ENCODE data around the gene APBA1. TPM values are rescaled to one million over a fixed set of nuclear protein-coding genes. Genes with fewer than 3 reads are reported as not detected.

APBA1 gene
- total RNA-seq, 1 donor from 2014 or later, result 13.0 TPM

DNA sequence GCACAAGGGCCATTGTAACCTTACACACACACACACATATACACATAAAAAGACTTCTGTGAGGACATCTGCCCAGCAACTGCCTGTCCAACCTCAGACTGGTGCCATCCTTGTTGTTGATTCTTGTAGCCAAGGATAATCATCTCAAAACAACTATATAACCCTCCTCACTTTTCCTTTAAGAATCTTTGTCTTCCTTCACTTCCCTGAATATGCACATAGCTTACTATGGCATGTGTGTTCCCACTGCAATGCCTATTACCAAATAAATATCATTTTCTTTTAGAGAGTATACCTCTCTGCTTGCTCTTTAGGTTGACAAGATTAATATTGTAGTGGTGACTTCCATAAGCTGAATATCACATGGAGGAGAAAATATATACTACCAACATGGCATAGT lies 55.2 kb downstream of the APBA1 start:
- no peaks in the 10 kb centered on the region for H3K4me1 Mint-ChIP-seq (ENCODE audit: low read depth, unreplicated experiment)
- H3K36me3 Mint-ChIP-seq (ENCODE audit: unreplicated experiment), result no peaks in the 10 kb centered on the region
- TF ChIP-seq, protein P1, sequence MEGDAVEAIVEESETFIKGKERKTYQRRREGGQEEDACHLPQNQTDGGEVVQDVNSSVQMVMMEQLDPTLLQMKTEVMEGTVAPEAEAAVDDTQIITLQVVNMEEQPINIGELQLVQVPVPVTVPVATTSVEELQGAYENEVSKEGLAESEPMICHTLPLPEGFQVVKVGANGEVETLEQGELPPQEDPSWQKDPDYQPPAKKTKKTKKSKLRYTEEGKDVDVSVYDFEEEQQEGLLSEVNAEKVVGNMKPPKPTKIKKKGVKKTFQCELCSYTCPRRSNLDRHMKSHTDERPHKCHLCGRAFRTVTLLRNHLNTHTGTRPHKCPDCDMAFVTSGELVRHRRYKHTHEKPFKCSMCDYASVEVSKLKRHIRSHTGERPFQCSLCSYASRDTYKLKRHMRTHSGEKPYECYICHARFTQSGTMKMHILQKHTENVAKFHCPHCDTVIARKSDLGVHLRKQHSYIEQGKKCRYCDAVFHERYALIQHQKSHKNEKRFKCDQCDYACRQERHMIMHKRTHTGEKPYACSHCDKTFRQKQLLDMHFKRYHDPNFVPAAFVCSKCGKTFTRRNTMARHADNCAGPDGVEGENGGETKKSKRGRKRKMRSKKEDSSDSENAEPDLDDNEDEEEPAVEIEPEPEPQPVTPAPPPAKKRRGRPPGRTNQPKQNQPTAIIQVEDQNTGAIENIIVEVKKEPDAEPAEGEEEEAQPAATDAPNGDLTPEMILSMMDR (IDR thresholded peaks at IDR 0.05; ENCODE audit: partially characterized antibody, unreplicated experiment), result no peak
- H3K27me3 Mint-ChIP-seq (ENCODE audit: unreplicated experiment), result peaks cover 3% of the 10 kb centered on the region
- H3K9me3 Mint-ChIP-seq (ENCODE audit: unreplicated experiment), result no peaks in the 10 kb centered on the region
- no peak overlapping the region for H3K4me3 Mint-ChIP-seq (ENCODE audit: unreplicated experiment)
- no peak for DNase-seq
- no peak overlapping the region for H3K27ac Mint-ChIP-seq (ENCODE audit: unreplicated experiment)

DNA sequence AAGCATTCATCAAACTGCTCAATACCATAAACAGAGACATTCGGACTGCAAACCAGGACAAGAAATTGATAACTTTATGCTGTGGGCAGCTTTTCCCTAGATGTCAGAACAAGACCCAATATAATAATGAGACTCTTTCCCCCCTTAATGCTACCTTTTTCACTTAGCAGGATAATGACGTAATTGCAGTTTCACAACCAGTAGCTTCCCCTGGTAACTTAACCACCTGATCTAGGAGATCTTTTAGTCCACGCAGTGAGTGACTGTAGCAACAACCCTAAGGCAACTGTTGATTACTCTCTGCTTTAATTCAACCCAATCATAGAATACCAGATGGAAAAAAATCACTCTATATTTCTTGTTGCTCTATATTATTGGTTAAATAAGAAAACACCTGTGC lies 56.3 kb downstream of the APBA1 start:
- DNase-seq, result no peak
- Mint-ChIP-seq H3K9me3 (ENCODE audit: unreplicated experiment) (no peaks in the 10 kb centered on the region), H3K27me3 (ENCODE audit: unreplicated experiment) (peaks cover 3% of the 10 kb centered on the region), H3K4me3 (ENCODE audit: unreplicated experiment) (no peak overlapping the region), H3K27ac (ENCODE audit: unreplicated experiment) (no peak overlapping the region), H3K4me1 (ENCODE audit: low read depth, unreplicated experiment) (no peaks in the 10 kb centered on the region), H3K36me3 (ENCODE audit: unreplicated experiment) (no peaks in the 10 kb centered on the region)
- TF ChIP-seq, protein P1 (IDR thresholded peaks at IDR 0.05; ENCODE audit: partially characterized antibody, unreplicated experiment), result no peak

DNA sequence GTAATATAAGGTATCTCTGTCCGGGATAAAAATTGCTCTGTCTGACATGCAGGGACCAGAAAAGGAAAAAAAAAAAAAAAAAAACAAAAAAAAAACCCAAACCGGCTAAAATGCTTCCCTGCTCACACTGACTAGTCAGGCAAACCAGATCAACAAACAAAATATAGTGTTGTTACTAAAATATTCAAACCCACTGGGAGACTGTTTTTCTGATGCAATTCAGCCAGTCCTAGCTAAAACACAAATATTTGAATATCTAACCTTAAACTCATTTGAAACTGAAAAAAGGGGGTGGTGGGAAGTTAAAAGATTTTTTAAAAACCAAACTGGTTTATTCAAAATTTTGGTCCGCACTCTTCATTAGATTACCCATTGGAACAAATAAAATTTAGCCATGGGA lies 61.0 kb downstream of the APBA1 start:
- Mint-ChIP-seq H3K27ac (ENCODE audit: unreplicated experiment) (no peak overlapping the region), H3K4me3 (ENCODE audit: unreplicated experiment) (no peak overlapping the region), H3K27me3 (ENCODE audit: unreplicated experiment) (no peaks in the 10 kb centered on the region), H3K36me3 (ENCODE audit: unreplicated experiment) (no peaks in the 10 kb centered on the region), H3K4me1 (ENCODE audit: low read depth, unreplicated experiment) (no peaks in the 10 kb centered on the region), H3K9me3 (ENCODE audit: unreplicated experiment) (peaks cover 1% of the 10 kb centered on the region)
- no peak for DNase-seq
- TF ChIP-seq, protein P1 (IDR thresholded peaks at IDR 0.05; ENCODE audit: partially characterized antibody, unreplicated experiment), result no peak

DNA sequence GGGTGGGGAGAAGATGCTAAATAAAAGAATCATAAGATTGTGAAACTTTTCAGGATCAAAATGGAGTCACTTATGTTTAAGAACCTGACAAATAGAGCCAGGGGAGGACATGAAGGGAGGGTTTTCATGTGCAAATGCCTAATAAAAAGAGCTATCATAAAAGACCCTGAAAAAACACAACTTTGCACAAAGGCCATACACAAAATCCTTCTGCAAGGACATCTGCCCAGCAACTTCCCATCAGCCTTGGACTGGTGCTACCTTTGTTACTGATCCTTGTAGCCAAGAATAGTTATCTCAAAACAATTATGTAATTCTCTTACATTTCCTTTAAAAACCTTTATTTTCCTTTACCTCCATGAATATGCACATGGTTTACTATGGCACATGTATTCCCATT lies 63.0 kb downstream of the APBA1 start:
- no peak for DNase-seq
- Mint-ChIP-seq H3K27ac (ENCODE audit: unreplicated experiment) (no peak overlapping the region), H3K4me3 (ENCODE audit: unreplicated experiment) (no peak overlapping the region)

DNA sequence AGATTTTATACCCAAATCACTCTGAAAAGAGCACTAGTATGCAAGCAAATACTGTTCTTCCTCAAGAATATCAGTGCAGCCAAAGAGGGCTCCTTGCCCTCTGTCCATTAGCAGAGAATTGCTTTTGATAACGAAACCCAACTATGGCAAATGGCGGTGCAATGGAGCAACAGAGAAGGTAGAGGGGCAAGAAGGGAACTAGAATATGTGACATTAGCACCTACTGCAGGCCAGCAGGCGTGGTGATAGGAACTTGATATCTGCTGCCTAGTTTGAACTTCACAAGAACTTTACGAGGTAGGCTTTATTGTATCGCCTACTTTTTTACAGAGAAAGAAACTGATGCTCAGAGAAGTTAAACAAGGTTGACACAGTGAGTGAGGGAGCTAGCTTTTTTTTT lies 66.1 kb downstream of the APBA1 start:
- Mint-ChIP-seq H3K9me3 (ENCODE audit: unreplicated experiment) (peaks cover 1% of the 10 kb centered on the region), H3K27me3 (ENCODE audit: unreplicated experiment) (peaks cover 3% of the 10 kb centered on the region), H3K36me3 (ENCODE audit: unreplicated experiment) (no peaks in the 10 kb centered on the region), H3K27ac (ENCODE audit: unreplicated experiment) (no peak overlapping the region), H3K4me3 (ENCODE audit: unreplicated experiment) (no peak overlapping the region), H3K4me1 (ENCODE audit: low read depth, unreplicated experiment) (no peaks in the 10 kb centered on the region)
- TF ChIP-seq, protein P1 (IDR thresholded peaks at IDR 0.05; ENCODE audit: partially characterized antibody, unreplicated experiment), result no peak
- DNase-seq, result no peak

More for the DNA sequence above, 63.0 kb downstream of the APBA1 start:
- Mint-ChIP-seq H3K36me3 (ENCODE audit: unreplicated experiment) (no peaks in the 10 kb centered on the region), H3K4me1 (ENCODE audit: low read depth, unreplicated experiment) (no peaks in the 10 kb centered on the region), H3K9me3 (ENCODE audit: unreplicated experiment) (peaks cover 1% of the 10 kb centered on the region), H3K27me3 (ENCODE audit: unreplicated experiment) (peaks cover 3% of the 10 kb centered on the region)
- TF ChIP-seq, protein P1 (IDR thresholded peaks at IDR 0.05; ENCODE audit: partially characterized antibody, unreplicated experiment), result no peak
